Measurements from ENCODE around the gene TTLL11. TPM values are rescaled to one million over a fixed set of nuclear protein-coding genes. Genes with fewer than 3 reads are reported as not detected.

Gene TTLL11
- total RNA-seq (2022) (9.0 and 13.6 TPM in 2 replicates), Bru-seq, nascent RNA (percentile 58 among the genes with signal in this experiment), BruChase-seq, experiment 1, labeled RNA remaining after a 6-hour chase (percentile 48 among the genes with signal in this experiment), BruChase-seq, experiment 2, labeled RNA remaining after a 2-hour chase (percentile 50 among the genes with signal in this experiment)
- long read RNA-seq, partial matches to known transcripts: 2 of 16 reads
- long read RNA-seq, other reads (novel, unspliced or antisense): 14 of 16 reads

- CTCF ChIA-PET: interaction anchor here (0.6 to 7.1 kb wide), 10 partner anchors 29 to 738 kb away, joined by 3 to 237 read pairs (median 4); partner anchors contain the start of genes MRRF and RBM18
- TF ChIP-seq CTCF (IDR thresholded peaks at IDR 0.05; ENCODE audit: unreplicated experiment): no peak
- POLR2A ChIA-PET: interaction anchor here (0.6 to 0.9 kb wide), 3 partner anchors 14 to 368 kb away, joined by 3 to 6 read pairs (median 3); partner anchors contain the start of genes MRRF and RBM18
- H3K27ac Mint-ChIP-seq (ENCODE audit: low read depth, unreplicated experiment): peak within 1 kb of the TSS; percentile 57
- intact Hi-C loops (cut with micrococcal nuclease): loop anchor here (10.0 kb wide), 1 partner anchor 548 kb away; no protein-coding TSS in a partner anchor
- peak; percentile 95 for DNase-seq (ENCODE audit: unreplicated experiment)
- no peaks in the 10 kb centered on the region for H3K27me3 Mint-ChIP-seq (ENCODE audit: insufficient read depth, unreplicated experiment)
- no peaks in the 10 kb centered on the region for H3K36me3 Mint-ChIP-seq (ENCODE audit: insufficient read depth, unreplicated experiment)
- no TSS peak for BruUV-seq (replicated peaks)
- H3K4me3 Mint-ChIP-seq (ENCODE audit: unreplicated experiment): peak within 1 kb of the TSS; percentile 91
- H3K9me3 Mint-ChIP-seq (ENCODE audit: unreplicated experiment): no peaks in the 10 kb centered on the region
- H3K4me1 Mint-ChIP-seq (ENCODE audit: insufficient read depth, unreplicated experiment): peaks cover 33% of the 10 kb centered on the region
These were observed at the start of gene TTLL11 for GRCh38 chr9:122092611-122093506. Gene TTLL11 (minus strand): TSS chr9:122093308. CDS start chr9:122093148, 160 bp downstream.

- Mint-ChIP-seq H3K27me3 (ENCODE audit: insufficient read depth, unreplicated experiment) (no peaks in the 10 kb centered on the region), H3K9me3 (ENCODE audit: unreplicated experiment) (no peaks in the 10 kb centered on the region), H3K36me3 (ENCODE audit: insufficient read depth, unreplicated experiment) (peaks cover 29% of the 10 kb centered on the region), H3K4me1 (ENCODE audit: insufficient read depth, unreplicated experiment) (no peaks in the 10 kb centered on the region), H3K4me3 (ENCODE audit: unreplicated experiment) (no peak overlapping the region), H3K27ac (ENCODE audit: low read depth, unreplicated experiment) (no peak overlapping the region)
- no TSS peak for BruUV-seq (replicated peaks)
- TF ChIP-seq CTCF (IDR thresholded peaks at IDR 0.05; ENCODE audit: unreplicated experiment): no peak
- intact Hi-C loops (cut with micrococcal nuclease): no loop called here
- no peak for DNase-seq (ENCODE audit: unreplicated experiment)
- CTCF ChIA-PET: interaction anchor here (0.7 to 1.2 kb wide), 4 partner anchors 11 to 43 kb away, joined by 3 to 4 read pairs (median 3); no protein-coding TSS in a partner anchor
- POLR2A ChIA-PET: no interaction called here
These were observed 48.6 kb upstream of the TTLL11 start for GRCh38 chr9:122141671-122142070.

- H3K9me3 Mint-ChIP-seq (ENCODE audit: unreplicated experiment): no peaks in the 10 kb centered on the region
- H3K4me3 Mint-ChIP-seq (ENCODE audit: unreplicated experiment): no peak overlapping the region
- TF ChIP-seq CTCF (IDR thresholded peaks at IDR 0.05; ENCODE audit: unreplicated experiment): no peak
- ChIA-PET CTCF (interaction anchor here (0.8 to 2.8 kb wide), 2 partner anchors 16 to 305 kb away, joined by 5 to 25 read pairs; no protein-coding TSS in a partner anchor), POLR2A (interaction anchor here (1.0 kb wide), 1 partner anchor 19 kb away, joined by 3 read pairs; the partner anchor contains the start of genes MORN5 and NDUFA8)
- H3K36me3 Mint-ChIP-seq (ENCODE audit: insufficient read depth, unreplicated experiment): peaks cover 19% of the 10 kb centered on the region
- H3K4me1 Mint-ChIP-seq (ENCODE audit: insufficient read depth, unreplicated experiment): no peaks in the 10 kb centered on the region
- intact Hi-C loops (cut with micrococcal nuclease): no loop called here
- DNase-seq (ENCODE audit: unreplicated experiment): no peak
- H3K27me3 Mint-ChIP-seq (ENCODE audit: insufficient read depth, unreplicated experiment): no peaks in the 10 kb centered on the region
- no peak overlapping the region for H3K27ac Mint-ChIP-seq (ENCODE audit: low read depth, unreplicated experiment)
- TSS peak; percentile 4 for BruUV-seq (replicated peaks)
These were observed 47.5 kb upstream of the TTLL11 start for GRCh38 chr9:122140368-122141193.
